A549 treated with CpdA at 1 μM for 4 hours (cell line): ENCODE data around the gene TMEM238. TPM values are rescaled to one million over a fixed set of nuclear protein-coding genes. Genes with fewer than 3 reads are reported as not detected.

Experiments used
- total RNA-seq: library from RNA; stranded (reverse); fragments of 200-300 nt; extraction: Qiagen RNA extraction; gene quantifications from 5 replicates; pipeline ENCODE4 v1.2.3, GENCODE V29; 2022; ENCODE audit warnings: low read depth

Gene TMEM238, protein sequence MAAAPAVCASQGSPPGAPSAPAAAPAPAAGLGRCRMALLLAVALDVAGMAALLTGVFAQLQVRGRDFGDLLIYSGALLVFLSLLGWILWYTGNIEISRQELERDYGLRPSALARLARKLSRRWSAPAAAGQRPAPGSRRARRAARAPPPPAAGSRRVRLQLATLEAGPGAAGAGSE
- 1.9 to 9.5 TPM (median 8.1 TPM) in 5 replicates for total RNA-seq

DNA sequence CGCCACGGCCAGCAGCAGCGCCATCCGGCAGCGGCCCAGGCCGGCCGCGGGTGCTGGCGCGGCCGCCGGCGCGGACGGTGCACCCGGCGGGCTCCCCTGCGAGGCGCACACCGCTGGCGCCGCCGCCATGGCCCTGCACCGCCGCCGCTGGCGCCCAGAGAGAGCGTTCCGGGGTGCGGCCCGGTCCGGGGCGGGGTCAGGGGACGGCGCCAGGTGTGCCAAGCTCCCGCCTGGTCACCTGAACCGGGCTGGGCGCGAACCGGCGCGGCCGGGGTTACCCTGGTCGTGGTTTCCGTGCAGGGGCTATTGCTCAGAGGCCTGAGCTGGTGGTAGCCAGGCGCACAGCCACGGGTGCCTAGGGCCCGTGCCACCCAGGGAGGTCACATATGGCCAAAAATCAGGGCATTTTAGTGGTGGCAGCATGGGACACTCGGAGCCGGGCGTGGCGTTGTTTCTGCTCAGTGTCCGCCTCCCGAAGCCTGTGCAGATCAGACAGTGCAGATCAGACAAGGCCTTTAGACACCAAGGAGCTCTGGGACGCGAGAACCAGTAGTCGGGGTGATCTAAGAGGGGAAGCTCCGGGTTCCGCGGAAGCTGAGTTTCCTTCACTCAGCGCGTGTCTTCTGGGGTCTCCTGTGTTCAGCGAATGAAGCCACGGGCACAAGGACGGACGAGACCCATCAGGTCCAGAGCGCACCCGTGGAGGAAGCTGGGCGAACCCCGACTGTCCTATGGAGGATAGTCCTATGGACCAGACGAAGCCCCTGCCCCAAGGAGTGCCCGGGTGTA, at the start of gene TMEM238:
TMEM238 (minus strand) TSS at position 162 of the 789 bp plus-strand sequence; CDS start at position 129, 33 bp downstream.

DNA sequence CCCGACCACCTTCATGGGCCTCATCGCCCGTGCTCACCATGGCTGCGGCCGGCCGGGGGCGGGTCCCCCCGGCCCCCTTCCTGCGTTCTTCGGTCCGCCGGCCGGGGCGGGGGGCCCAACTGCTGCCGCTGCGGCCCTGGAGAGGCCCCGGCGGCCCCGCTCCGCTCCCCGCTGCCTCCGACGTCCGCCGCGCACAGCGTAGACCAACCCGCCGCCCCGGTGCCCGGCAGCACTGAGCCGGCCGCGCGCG, 23.4 kb upstream of the TMEM238 start, which contains the start of gene UBE2S:
UBE2S (minus strand) TSS at position 239 of the 250 bp plus-strand sequence; CDS start at position 40, 199 bp downstream.

DNA sequence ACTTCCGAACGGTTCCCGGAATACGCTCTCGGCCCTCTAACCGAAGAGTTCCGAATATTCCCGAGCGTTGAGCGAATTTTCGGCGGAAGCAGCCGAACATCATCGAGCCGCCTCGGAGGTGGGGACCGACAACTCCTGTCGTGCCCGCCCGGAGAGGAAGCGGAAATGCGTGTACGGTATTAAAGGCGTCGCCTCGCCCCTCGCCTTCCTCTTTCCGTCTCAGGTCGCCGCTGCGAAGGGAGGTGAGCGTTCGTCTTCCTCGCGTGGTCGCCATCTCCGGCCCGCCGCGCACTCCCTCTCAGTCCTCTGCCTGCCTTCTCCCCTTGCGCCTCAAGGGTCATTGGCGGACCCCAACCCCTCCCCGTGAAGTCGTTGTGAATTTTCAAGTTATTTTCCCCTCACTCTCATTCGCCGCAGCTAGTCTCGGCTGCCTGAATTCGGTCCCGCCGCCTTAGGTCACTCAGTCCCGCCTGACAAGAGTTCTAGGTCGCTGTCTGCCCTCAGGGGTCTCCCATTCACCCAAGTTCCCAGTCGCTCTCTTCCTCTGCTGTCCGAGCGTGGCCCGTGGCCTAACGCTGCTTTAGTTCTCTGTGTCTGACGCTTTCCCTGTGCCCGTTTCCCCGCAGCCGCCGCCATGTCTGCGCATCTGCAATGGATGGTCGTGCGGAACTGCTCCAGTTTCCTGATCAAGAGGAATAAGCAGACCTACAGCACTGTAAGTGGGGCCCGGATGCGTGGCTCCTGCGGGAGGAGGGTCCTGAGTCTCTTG, 1.8 kb upstream of the TMEM238 start, which contains the start of gene RPL28:
RPL28 (plus strand) TSS at position 209 of the 769 bp plus-strand sequence; CDS start at position 635, 426 bp downstream.

DNA sequence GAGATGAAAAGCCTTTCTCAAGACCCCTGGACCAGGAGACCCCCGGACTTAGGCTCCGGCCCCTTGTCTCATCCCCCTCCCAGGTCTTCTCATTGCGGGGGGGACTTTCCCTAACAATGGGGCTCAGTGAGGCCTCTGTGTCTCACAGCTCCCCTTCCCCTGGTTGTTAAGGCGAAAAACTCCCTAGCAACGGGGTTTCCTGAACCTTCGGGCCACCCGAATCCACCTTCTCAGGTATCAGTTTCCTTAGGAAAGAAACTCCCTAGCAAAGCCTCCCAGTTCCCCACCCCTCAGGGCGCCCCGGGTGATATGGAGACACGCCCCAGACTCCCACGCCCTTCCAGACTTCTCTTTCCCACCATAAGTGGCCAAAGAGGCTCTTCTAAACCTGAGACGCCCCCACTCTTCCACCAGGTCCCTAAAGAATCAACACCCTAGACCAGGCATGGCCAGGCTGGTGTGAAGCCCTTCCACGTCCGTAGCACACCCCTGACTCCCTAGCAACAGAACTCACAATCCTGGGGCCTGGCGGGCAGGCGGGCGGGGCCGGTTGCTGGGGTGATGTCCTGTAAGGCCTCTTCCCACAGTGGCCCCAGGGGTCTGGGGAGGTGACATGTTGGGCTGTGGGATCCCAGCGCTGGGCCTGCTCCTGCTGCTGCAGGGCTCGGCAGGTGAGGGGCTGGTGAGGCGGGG, 7.7 kb downstream of the TMEM238 start, which contains the start of gene TMEM190:
TMEM190 (plus strand) TSS at position 586 of the 693 bp plus-strand sequence; CDS start at position 614, 28 bp downstream.

DNA sequence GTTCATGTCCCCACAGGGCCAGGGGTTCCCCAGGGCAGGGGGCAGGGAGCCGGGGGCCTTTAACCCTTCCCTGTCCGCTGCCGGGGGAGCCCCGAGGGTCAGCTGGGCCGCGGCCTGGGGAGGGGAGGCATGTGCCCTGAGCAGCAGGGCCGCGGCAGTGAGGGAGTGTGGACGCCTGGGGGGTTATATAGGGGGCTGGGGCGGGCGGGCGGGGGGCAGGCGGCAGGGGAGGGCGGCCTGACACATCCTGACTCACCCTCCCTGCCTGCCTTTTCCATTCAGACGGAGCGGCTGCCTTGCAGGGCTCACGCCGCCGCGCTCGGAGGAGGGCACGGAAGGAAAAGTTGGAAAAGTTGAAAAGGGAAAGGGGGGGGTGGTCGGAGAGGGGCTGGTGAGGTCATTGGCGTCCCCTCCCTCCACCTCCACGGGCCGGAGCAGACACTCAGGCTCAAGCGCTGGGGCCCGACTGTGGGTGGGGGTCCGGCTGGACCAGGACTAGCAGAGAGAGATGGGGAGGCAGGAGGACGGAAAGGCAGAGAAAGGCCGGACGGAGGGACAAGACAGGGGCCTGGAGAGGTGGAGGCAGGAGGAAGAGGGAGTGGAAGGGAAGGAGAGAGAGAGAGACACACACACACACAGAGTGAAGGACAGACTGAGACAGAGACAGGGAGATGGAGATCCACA, 13.6 kb downstream of the TMEM238 start, which contains the start of gene IL11:
IL11 (minus strand) TSS at position 159 of the 684 bp plus-strand sequence; CDS start at position 6, 153 bp downstream.

DNA sequence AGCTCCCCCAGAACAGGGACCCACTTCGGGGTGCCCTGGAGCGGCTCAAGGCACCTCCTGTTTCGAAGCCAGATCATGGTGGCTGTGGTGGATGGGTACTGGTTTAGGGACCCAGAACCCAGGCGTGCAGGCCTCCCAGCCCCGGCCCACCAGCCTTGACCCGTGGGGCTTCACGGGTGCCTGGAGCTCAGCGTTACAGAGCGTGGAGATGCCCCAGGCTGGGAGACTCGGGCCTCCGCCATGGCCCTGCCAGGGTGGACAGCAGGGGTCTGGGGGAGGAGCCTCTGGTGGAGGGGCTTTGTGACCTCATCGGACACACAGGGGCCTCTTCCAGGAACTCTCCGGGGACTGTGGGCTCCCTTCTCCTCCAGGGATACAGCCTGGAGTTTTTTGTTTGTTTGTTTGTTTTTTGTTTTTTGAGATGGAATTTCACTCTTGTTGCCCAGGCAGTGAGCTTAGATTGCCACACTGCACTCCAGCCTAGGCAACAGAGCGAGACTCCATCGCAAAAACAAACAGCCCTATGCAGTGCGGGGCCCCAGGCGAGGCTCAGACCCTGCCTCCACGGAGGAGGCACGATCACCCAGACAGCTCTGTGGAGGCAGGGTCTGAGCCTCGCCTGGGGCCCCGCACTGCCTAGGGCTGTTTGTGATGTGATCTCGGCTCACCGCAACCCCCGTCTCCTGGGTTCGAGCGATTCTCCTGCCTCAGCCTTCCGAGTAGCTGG, 20.9 kb downstream of the TMEM238 start, which contains the start of gene GARIN5B:
GARIN5B (minus strand) TSS at position 271 of the 727 bp plus-strand sequence; CDS start at position 77, 194 bp downstream.

DNA sequence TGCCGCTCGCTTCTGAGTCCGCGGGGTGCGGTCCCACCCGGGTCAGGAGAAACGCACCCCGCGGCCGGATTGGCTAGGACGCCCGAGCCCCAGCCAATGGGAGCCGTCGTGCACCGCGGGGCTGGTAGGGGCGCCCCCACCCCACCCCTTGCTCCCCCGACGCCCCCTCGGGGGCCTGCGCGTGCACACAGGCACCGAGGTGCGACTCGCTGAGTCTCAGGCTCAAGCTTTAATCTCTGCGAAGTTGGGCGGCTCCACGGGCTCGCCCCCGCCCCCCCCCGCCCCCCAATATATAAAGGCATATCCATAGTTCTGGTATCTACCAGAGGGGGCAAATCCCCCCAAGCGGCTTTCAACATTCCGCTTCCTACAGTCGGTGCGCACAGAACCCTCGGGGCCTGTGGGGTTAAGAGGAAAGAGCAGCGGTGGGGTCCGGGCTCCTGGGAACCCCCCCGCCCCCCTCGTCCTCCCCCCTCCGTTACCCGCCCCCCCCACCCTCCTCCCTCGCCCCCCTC, 29.3 kb downstream of the TMEM238 start, which contains the start of gene COX6B2:
COX6B2 (minus strand) TSS at position 22 of the 515 bp plus-strand sequence. CDS start 198 bp downstream, outside the sequence.

DNA sequence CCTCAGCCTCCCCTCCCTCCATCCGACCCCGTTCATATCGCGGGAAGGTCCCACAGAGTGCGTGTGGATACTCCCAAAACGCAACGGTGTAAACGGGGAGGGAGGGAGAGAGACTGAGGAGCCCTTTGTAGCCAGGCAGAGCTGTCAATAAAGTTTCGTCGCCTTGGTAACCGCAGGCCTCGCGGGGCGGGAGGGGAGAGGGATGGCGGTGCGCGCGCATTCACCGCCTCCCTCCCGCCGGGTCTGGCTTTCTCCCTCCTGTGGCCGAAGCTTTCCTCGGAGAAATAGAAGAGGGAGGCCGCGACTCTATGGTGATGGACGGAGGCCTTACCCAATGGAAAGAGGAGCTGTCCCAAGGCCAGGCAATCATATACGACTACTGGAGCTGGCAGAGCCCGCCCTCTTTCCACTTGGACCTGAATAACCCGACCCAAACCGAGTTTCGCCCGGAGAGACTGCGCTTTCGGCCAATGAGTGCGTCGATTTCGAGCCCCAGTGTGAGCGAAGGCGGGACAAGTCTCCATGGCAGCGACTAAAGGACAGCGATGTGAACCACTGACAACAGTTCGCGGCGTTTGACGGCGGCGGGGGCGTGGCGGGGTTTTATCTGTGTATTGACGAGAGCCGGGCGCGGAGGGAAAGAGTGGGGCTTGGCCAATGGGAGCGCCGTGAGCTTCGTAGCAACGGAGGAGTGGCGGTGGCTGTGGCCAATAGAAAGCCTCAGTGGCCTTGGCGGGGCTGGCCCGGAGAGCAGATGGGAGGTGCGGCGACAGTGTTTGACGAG, 44.8 kb downstream of the TMEM238 start, which contains the start of gene KMT5C:
KMT5C (plus strand) TSS at position 772 of the 784 bp plus-strand sequence. CDS start 2,061 bp downstream, outside the sequence.

Other genes starting within 250 kb of the TMEM238 start
- gene TNNT1, start 235.1 kb downstream of the TMEM238 start, total RNA-seq, result 115 to 148 TPM (median 126 TPM) in 5 replicates
- 6.7 to 8.9 TPM (median 7.7 TPM) in 5 replicates for gene TNNI3, start 226.6 kb downstream of the TMEM238 start, total RNA-seq
- gene DNAAF3, start 217.7 kb downstream of the TMEM238 start, total RNA-seq, result 5.2 to 7.2 TPM (median 6.9 TPM) in 5 replicates
- 3.0 to 4.6 TPM (median 3.5 TPM) in 5 replicates for gene SYT5, start 204.0 kb downstream of the TMEM238 start, total RNA-seq
- 2.9 to 6.6 TPM (median 5.6 TPM) in 5 replicates for gene PTPRH, start 174.8 kb downstream of the TMEM238 start, total RNA-seq
- 2.7 to 6.3 TPM (median 5.5 TPM) in 5 replicates for gene TMEM86B, start 155.5 kb downstream of the TMEM238 start, total RNA-seq
- 98.6 to 127 TPM (median 124 TPM) in 5 replicates for gene PPP6R1, start 125.3 kb downstream of the TMEM238 start, total RNA-seq
- gene HSPBP1, start 104.2 kb downstream of the TMEM238 start, total RNA-seq, result 118 to 146 TPM (median 136 TPM) in 5 replicates
- 4.3 to 6.1 TPM (median 5.0 TPM) in 5 replicates for gene BRSK1, start 100.3 kb downstream of the TMEM238 start, total RNA-seq
- gene TMEM150B, start 59.0 kb downstream of the TMEM238 start, total RNA-seq, result 0.06 to 0.27 TPM (median 0.19 TPM) in 3 of 5 replicates, not detected in the others
- gene KMT5C, start 44.4 kb downstream of the TMEM238 start, total RNA-seq, result 8.1 to 12.2 TPM (median 10.3 TPM) in 5 replicates
- gene COX6B2, start 29.6 kb downstream of the TMEM238 start, total RNA-seq, result 0.83 to 1.5 TPM (median 1.1 TPM) in 5 replicates
- gene GARIN5B, start 21.0 kb downstream of the TMEM238 start, total RNA-seq, result 0.10 to 0.25 TPM (median 0.17 TPM) in 4 of 5 replicates, not detected in the other
- 79.7 to 115 TPM (median 99.1 TPM) in 5 replicates for gene IL11, start 13.8 kb downstream of the TMEM238 start, total RNA-seq
- 1.6 to 2.7 TPM (median 1.8 TPM) in 5 replicates for gene TMEM190, start 7.5 kb downstream of the TMEM238 start, total RNA-seq
- gene RPL28, start 1.6 kb upstream of the TMEM238 start, total RNA-seq, result 2,575 to 3,038 TPM (median 2,861 TPM) in 5 replicates
- 280 to 580 TPM (median 470 TPM) in 5 replicates for gene UBE2S, start 23.5 kb upstream of the TMEM238 start, total RNA-seq
- gene SHISA7, start 59.0 kb upstream of the TMEM238 start, total RNA-seq, result not detected in 5 replicates
- 56.5 to 68.3 TPM (median 61.0 TPM) in 5 replicates for gene ISOC2, start 77.3 kb upstream of the TMEM238 start, total RNA-seq
- not detected in 5 replicates for gene C19orf85, start 80.5 kb upstream of the TMEM238 start, total RNA-seq
- 4.3 to 9.6 TPM (median 8.8 TPM) in 5 replicates for gene ZNF628, start 92.3 kb upstream of the TMEM238 start, total RNA-seq
- 40.9 to 61.3 TPM (median 58.0 TPM) in 5 replicates for gene NAT14, start 100.9 kb upstream of the TMEM238 start, total RNA-seq
- gene SSC5D, start 104.1 kb upstream of the TMEM238 start, total RNA-seq, result 0.38 to 1.5 TPM (median 0.61 TPM) in 5 replicates
- 1.8 to 3.1 TPM (median 2.5 TPM) in 5 replicates for gene SBK2, start 152.8 kb upstream of the TMEM238 start, total RNA-seq
- gene SBK3, start 161.3 kb upstream of the TMEM238 start, total RNA-seq, result 1.8 to 2.7 TPM (median 2.3 TPM) in 5 replicates
- 16.1 to 35.4 TPM (median 25.5 TPM) in 5 replicates for gene ZNF579, start 196.6 kb upstream of the TMEM238 start, total RNA-seq
- gene FIZ1, start 215.2 kb upstream of the TMEM238 start, total RNA-seq, result 17.5 to 27.0 TPM (median 25.5 TPM) in 5 replicates
- 14.0 to 19.4 TPM (median 18.4 TPM) in 5 replicates for gene ZNF524, start 216.0 kb upstream of the TMEM238 start, total RNA-seq
- gene ZNF865, start 221.4 kb upstream of the TMEM238 start, total RNA-seq, result 7.9 to 14.8 TPM (median 13.3 TPM) in 5 replicates
- 5.4 to 6.6 TPM (median 6.3 TPM) in 5 replicates for gene ZNF784, start 240.3 kb upstream of the TMEM238 start, total RNA-seq